Fibroblast of lung (primary cell): ENCODE measurements around the gene MEGF8.

Experiments
- EZH2 ChIP-seq: IDR thresholded peaks from 2 replicates; pipeline ENCODE4 v1.5.1; 2012; ENCODE audit warnings: low read length, control low read depth, mild to moderate bottlenecking; ENCODE audit errors: missing control alignments
- TF ChIP-seq, protein P1 (sequence below), 2 donors: IDR thresholded peaks in 1 of 2; conservative IDR thresholded peaks in 1 of 2; 1 replicate in 1 of 2; 2 replicates in 1 of 2; pipeline ENCODE4 v1.5.1; 2011 to 2012; ENCODE audit warnings: low read length in 2 of 2, control low read depth in 1 of 2, inconsistent platforms in 1 of 2, low read depth in 1 of 2, mild to moderate bottlenecking in 1 of 2

DNA sequence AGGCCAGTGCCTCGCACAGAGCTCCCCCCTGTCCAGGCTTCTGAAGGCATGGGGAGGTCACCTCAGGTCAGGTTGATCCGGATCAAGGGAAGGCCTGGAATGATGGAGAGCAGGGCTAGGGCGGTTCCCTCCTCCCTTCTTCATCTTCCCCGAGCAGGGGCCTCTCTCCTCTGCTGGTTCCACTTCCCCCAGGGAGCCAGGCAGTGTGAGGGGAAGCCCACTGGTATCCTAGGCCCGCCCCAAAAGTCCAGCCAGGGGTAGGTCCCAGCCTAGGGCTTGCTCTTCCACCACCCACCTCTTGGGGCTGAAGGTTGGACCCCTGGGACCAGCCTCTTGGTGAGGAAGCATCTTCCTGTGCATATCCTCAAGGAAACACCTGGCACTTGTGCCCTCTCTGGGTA lies 39.9 kb upstream of the MEGF8 start:
- TF ChIP-seq, protein P1, sequence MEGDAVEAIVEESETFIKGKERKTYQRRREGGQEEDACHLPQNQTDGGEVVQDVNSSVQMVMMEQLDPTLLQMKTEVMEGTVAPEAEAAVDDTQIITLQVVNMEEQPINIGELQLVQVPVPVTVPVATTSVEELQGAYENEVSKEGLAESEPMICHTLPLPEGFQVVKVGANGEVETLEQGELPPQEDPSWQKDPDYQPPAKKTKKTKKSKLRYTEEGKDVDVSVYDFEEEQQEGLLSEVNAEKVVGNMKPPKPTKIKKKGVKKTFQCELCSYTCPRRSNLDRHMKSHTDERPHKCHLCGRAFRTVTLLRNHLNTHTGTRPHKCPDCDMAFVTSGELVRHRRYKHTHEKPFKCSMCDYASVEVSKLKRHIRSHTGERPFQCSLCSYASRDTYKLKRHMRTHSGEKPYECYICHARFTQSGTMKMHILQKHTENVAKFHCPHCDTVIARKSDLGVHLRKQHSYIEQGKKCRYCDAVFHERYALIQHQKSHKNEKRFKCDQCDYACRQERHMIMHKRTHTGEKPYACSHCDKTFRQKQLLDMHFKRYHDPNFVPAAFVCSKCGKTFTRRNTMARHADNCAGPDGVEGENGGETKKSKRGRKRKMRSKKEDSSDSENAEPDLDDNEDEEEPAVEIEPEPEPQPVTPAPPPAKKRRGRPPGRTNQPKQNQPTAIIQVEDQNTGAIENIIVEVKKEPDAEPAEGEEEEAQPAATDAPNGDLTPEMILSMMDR (conservative IDR thresholded peaks at IDR 0.05 in 1 of 2, IDR thresholded peaks at IDR 0.05 in 1 of 2; ENCODE audit: low read depth in 1 of 2, low read length in 2 of 2) = no peak
- TF ChIP-seq EZH2 = no peak
